ENCODE measurements around the gene RPTOR.

- TF ChIP-seq CTCF (IDR thresholded peaks at IDR 0.05): no peak
- no peak for TF ChIP-seq POLR2A (IDR thresholded peaks at IDR 0.05)
Observed at GRCh38 chr17:80731323-80731722, 186.7 kb downstream of the RPTOR start.
